HG02798 (cell line): ENCODE data around the gene GPR78.

Source experiments
- ATAC-seq: cut with Tn5 transposase; IDR thresholded peaks from one replicate; pipeline ENCODE4 v1.9.1; 2021; ENCODE audit warnings: mild to moderate bottlenecking; ENCODE audit not compliant: unreplicated experiment, poor library complexity

GPR78 gene

DNA sequence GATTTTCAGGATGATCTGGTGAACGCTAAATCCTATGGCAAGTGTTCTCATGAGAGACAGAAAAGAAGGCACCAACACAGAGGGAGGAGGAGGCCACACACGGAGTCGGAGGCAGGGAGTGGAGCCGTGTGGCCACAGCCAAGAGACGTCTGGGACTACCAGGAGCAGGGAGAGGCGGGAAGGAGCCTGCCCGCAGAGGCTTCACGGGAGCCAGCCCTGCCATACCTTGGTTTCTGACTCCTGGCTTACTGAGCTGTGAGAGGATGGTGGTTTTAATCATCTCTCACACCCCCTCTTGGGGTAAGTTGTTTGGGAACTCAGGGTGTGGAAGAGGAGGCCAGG, 33.5 kb upstream of the GPR78 start:
- ATAC-seq = no peak

DNA sequence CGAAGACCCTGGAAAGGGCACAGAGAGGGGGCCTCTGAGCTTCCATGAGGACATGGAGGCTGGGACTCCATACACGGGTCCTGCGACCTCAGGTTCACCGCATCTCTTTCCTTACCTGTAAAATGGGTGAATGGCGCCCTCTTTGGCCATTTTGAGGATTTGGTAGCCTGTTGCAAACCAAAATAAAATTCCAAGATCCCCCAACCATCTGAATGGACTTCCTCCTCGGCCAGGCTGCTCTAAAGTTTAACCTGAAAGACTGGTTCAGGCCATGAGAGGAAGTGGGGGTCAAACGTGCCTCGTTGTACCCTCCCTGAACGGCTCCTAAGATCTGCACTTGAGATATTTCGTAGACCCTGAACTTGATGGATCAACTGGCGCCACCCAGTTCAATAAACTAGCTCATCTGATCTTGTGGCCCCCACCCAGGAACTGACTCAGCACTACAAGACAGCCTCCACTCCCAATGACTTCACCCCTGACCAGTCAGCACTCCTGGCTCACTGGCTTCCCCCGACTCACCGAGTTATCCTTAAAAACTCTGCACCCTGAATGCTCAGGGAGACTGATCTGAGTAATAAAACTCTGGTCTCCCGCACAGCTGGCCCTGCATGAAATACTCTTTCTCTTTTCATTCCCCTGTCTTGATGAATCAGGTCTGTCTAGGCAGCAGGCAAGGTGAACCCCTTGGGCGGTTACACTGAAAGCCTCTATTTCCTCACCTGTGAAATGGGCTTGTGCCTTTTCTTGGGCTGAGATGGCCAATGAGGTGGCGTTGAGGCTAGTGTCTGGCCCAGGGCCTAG, 32.9 kb upstream of the GPR78 start:
- no peak for ATAC-seq

DNA sequence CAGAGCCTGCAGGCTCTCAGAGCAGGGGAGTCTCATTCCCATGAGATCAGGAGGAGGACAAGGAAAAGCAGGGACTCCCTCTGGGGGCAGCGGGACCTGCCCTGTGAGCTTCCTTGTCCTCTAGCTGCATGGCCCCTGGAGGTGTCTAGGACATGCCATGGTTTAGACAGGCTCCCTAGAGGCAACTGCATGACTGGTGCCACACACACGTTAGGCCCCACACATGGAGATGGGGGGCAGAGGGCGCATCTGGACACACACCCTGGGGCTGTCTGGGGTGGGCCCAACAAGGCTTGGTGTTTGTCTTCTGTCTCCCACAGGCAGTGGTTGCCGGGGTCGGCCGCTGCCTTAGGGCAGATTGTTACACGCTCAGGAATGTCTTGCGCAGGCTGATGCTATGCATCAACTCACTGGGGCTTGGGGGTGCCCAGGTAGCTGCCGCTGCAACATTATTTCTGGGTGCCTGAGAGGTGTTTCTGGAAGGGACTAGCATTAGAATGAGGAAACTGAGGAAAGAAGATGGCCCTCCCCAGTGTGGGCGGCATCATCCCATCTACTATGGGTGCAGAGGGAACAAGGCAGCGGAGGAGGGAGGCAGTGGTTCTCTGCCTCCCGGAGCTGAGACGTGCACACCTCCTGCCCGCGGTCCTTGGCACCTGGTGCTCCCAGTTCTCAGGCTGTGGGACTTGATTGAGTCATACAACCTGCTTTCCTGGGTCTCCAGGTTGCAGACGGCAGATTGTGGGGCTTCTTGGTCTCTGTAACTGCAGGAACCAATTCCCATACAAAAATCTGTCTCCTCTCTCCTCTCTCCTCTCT, 32.1 kb upstream of the GPR78 start:
- ATAC-seq = no peak

DNA sequence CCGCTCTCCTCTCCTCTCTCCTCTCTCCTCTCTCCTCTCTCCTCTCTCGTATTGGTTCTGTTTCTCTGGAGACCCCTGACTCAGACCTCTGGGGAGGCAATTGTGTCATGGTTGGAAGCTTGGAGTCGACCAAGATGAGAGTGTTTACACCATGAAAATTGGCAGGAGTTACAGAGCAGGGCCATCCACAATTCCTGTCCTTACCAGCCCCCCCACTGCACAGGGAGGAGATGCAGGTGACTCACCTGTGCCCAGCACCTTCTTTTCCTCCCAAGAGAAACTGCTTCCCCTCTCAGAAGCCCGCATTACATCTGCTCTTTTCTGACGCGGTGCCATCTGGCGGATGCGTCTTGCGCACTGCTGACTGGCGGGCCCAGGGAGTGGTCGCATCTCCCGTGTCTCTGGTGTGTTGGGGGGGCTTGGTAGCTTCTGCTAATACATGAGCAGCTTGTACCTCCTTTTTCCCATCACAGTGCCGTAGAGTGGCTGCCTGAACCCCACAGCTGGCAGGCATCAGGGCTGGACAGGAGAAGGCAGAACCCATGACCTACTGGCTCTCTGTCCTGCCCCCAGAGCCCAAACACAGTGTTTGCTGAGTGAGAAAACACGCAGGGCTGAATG, 31.4 kb upstream of the GPR78 start:
- ATAC-seq = no peak

DNA sequence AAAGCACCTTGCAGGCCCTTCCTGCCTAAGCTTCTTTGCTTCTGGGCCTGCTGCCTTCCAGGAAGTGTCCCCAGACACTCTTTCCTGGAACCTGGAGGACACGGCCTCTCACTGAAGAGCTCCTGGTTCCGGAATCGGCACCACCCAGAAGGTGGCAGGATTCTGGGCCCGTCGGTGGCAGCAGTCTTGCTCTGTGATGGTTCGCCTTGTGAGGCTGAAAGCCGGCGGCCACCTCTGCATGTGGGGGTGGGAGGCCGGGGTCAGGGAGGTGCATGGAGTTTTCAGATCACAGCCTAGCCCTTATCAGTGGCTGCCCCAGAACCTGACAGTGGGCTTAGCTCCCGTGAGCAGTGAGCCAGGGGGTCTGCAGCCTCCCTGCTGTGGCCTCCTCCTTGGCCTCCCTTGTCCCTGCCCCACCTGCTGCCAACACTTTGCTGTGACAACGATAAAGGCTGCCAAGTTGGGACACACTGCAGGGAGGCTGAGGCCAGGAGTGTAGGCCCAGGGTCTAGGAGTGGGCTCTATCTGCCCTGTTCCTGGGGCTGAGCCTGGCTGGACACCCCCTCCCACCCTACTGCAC, 30.8 kb upstream of the GPR78 start:
- ATAC-seq = no peak

DNA sequence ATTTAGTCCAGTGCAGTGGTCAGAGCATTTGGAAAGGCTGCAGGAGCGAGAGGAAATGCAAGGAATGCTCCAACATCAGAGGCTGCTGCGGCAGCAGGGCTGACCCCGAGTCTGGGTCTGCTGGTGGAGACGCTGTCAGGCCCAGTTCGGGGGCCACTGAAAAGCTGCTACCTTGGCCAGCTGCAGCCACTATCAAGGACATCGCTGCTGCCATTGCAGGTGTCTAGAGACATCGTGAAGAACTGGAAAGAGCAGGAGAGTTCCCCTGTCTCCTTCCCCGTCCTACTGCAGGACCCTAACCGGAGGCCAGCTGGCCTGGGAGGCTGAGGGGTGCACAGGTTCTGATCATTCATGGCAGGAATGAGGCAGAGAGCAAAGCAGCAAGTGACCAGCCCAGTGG, 29.5 kb upstream of the GPR78 start:
- no peak for ATAC-seq

DNA sequence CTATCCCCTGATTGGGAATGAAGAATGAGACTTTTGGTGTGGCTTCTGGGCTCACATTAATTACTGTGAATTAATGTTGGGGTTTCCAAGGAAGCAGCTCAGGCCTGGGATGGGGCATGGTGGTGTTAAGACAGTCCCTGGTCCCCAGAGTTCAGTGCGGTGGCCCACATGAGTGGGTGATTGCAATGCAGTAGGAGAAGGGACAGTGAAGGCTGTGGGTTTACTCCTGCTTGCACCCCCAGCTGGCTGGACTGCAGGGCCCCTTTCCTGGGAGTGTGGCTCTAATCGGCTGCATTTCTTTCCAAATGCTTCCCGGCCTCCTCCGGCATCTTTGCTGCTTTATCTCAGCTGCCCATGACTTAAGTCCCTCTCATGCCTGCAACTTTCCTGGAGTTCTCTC, 28.2 kb upstream of the GPR78 start:
- no peak for ATAC-seq

DNA sequence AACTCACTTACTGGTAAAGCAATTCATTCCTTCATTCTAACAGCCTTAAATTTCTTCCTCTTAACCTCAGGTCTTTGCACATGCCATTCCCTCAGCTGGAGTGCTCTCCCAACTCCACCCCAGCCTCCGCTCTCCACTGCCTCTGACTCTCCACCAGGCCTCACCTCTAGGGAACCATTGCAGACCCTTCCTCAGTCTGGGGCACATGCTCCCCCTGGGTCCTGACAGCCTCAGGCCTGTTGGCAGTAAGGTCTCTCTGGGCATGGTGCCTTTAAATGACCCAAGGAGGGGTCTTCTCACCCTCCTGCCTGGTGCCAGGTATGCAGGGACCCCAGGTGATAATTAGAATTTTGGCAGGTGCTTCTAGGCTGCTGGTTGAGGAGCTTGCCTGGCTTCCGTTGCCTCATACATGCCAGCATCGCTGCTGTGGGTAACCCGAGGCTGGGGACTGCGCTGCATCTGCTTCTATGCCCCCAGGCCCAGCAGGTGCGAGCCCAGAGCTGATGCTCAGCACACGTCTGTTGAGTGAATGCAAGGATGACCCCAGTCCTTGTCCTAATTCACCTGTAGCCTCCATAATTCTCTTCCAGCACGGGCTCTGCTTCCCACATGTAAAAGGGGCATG, 27.5 kb upstream of the GPR78 start:
- ATAC-seq = no peak

DNA sequence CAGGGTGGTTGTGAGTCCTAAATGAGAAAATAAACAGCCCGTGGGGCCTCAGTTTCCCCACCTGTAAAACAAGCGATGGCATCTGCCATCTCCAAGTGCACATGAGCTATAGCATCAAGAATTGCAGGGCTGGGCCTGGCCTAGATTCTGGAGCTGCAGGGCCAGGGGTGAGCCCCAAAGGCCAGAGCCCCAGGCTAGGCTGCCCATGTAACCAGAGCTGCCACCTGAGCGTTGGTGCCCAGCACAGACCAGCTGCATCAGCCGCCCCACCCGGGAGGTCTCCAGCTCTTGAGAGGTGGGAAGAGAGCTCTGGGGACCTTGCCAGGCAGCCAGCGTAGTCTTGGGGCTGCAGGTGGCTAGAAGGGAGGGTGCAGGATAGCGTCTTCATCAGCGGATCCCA, 27.0 kb upstream of the GPR78 start:
- no peak for ATAC-seq

DNA sequence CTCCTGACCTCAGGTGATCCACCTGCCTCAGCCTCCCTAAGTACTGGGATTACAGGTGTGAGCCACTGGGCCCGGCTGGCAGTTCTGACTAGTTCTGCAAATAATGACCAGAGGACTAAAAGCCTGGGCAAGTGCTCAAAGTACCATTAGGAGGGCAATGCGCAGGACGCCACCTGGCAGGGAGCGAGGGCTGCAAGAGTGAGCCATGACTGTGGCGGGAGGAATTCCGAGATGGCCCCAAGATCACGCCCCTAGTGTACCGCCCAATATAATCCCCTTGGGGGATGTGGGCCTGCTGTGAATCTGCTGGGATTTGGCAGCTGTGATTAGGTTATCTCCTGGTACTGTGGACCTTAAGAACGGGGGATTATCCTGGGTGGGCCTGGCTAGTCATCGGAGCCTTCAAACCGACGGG, 26.2 kb upstream of the GPR78 start:
- no peak for ATAC-seq

DNA sequence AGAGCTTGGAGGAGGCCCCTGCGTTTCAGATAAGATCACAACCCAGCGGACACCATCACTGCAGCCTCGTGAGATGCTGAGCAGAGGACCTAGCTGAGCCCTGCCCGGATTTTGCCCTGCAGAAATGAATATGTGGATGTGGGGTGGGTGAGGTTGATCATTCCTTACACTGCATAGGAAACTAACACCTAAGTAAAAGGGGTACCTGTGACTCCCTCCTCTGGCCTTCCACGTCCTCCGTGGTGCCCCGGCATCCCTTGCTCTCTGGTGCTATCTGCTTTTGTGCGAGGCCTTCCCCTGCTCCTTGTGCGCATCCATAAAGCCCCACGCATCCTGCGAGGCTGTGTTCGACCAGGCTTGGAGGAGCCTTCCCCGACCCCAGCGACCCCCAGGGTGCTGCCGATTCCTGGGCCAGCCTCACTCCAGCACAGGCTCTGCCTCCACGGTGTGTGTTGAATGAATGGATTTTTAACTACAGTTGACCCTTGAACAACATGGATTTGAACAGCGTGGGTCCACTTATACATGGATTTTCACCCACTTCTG, 25.6 kb upstream of the GPR78 start:
- no peak for ATAC-seq

DNA sequence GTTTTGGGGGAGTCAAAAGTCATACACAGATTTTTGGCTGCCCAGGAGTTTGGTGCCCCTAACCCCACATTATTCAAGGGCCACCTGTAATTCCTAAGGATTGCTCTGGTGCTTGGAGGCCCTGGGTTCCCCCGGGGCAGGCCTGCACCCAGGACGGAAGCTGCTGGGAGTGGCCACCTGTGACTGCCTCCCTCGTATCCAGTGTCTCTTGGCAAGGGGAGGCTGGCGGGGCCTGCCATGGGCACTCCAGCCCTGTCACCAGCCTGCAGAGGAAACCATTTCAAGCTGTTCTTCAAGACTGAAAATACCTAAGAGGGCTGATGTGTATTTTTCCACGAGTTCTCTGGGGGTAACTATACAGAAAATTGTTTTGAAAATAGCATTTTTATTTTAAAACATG, 24.5 kb upstream of the GPR78 start:
- ATAC-seq = no peak

DNA sequence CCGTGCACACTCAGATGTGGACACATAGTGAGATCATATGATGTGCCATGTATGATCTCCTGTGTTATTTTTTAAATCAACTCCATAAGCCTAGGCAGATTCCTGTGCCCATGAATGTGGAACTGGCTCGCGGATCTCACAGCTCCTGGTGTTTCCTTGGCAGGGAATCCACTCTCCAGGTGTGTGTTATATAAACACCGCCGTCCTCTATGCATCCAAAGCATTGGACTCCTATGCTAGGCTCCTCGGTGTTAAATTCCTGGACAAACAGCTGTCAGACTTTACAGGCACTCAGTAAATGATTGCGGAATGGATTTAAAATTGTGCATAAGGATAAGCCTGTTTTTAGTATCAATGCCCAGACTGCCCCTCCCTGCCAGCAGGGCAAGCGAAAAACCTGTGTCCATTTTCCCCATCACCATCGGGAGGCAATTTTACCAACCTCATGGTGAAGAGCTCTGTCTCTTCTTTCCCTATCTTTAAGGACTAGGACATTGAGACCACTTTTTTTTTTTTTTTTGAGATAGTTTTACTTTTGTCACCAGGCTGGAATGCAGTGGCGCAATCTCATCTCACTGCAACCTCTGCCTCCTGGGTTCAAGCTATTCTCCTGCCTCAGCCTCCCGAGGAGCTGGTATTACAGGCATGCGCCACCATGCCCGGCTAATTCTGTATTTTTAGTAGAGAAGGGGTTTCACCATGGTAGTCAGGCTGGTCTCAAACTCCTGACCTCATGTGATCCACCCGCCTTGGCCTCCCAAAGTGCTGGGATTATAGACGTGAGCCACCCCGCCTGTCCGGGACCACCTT, 23.6 kb upstream of the GPR78 start:
- no peak for ATAC-seq

DNA sequence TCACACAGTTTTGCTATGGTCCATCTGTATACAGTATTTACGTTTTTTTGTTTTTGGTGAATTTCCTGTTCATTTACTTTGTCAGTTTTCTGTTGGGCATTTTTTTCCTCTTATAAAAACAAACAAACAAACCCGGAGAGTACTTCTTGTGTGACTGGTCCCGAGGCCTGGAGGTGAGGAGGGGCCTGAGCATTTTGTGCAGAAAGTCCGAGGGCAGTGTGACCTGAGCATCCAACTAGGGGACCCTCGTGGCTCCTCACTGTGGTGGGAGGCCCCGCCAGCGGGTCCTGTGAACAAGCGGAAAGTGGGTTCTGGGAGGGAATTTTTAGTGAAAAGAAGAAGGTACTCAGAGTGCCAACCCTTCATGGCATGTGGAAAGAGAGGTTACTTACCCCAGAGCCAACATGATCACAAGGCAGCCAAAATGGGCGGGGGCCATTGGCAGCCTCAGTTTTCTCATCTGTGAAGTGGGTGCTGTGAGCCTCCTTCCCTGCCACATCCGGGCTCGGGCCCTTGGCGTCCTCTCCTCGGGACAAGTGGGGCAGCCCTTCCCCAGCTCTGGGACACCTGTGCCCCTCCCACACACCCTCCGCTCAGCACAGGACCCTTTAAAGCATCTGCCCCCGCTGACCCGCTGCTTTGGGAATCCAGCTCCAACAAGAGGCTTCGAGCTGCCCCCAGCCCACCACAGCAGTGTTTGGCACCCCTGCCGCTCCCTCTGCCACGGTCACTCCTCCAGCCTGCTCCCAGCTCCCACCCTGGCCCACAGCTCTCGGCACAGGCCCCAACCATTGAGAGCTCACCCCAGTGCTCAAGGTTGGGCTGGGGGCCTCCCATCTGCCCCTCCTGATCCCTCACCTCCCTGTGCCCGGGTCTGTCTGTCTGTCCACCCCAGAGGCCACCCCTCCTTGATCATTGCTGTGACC, 22.8 kb upstream of the GPR78 start:
- ATAC-seq = no peak

DNA sequence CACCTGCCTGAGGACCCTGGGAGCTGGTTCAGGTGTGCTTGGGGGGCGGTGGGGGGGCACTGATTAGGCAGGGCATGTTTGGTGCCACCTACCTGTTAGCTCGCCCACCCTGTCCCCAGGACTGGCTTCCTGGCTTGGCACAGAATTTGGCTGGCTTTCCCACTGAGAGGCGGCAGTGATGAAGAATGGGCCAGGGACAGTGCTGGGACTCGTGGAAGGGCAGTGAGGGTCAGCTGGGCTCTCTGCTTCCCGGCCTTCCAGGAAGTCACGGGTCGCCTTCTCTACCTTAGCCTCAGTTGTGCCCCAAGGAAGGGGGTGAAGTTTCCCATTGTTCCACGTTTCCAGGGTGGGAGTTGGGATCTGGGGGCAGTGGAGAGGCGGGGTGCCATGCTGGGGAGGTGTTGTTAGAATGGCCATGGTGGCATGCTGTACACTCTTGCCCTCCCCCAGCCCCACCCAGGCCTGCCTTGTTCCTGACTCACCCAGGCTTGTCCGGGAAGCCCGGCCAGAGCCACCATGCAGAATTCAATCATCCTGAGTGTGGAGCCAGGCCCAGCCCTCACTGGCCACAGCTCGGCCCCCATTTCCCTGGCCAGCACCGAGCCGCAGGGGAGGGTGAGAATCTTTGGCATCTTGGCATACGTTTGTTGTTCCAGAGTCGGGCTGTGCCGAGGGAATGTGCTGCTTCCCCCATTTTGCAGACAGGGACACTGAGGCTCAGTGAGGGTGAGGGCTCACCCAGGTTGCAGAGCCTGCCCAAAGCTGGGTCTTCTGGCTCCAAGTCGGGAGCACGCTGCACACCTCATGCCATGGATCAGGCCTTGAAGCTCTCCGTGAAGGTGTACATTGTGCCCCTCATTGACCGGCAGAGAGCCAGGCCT, 21.9 kb upstream of the GPR78 start:
- no peak for ATAC-seq

DNA sequence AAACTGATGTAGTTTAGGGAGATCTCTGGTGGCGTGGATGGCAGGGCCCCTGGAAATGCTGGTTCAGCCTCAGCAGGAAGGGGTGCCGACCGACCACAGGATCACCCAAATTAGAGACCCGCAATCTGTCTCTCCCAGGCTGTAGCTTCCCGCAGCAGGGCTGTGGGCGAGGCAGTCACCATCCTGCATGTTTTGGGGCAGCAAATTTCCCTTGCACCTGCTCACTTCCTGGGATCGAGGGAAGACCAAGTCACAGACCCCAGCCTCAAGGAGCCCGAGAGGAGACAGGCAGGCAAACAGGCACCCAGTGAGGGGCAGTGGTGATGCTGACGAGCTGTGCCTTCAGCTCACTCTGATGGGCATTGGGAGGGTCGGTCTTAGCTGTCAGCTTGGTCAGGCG, 21.2 kb upstream of the GPR78 start:
- ATAC-seq = no peak

DNA sequence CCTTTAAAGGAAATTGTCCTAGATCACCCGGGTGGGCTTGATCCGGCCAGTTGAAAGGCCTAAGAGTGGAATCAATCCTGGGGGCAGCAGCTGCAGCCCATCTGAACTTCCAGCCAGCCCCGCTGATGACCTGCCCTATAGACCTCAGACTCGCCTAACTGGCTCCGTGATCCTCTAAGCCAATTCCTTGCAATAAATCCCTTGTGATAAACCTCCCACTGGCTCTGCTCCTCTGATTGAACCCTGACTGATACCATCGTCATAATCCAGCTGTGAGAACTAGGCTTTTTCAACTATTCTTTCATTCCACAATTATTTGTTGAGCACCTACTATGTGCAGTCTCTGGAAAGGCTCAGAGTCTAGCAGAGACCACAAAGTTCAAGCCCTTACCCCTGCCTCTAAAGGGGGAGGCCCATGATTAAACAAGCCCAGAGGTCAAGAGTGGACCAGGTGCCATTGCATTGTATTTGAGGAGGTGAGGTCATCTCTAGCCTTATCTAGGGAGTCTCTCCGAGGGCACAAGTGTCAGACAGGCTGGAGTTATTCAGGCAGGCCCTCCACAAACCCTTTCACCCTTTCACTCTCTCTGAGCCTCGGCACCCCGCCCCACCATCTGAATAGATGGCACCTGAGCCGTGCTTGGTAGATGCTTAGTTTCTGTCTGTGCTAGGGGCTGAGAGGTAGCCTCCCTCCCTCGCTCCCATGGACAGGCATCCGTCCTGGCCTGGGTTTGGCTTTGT, 20.5 kb upstream of the GPR78 start:
- no peak for ATAC-seq
